Measurements from ENCODE around the gene CHRNG. TPM values are rescaled to one million over a fixed set of nuclear protein-coding genes. Genes with fewer than 3 reads are reported as not detected.
A peak's percentile ranks its signal among the peaks of the same experiment; 100 is the strongest.

Gene CHRNG
- not detected for polyA plus RNA-seq (2013, experiment 1 of 2)
- polyA plus RNA-seq (2013, experiment 2 of 2), result not detected

DNA sequence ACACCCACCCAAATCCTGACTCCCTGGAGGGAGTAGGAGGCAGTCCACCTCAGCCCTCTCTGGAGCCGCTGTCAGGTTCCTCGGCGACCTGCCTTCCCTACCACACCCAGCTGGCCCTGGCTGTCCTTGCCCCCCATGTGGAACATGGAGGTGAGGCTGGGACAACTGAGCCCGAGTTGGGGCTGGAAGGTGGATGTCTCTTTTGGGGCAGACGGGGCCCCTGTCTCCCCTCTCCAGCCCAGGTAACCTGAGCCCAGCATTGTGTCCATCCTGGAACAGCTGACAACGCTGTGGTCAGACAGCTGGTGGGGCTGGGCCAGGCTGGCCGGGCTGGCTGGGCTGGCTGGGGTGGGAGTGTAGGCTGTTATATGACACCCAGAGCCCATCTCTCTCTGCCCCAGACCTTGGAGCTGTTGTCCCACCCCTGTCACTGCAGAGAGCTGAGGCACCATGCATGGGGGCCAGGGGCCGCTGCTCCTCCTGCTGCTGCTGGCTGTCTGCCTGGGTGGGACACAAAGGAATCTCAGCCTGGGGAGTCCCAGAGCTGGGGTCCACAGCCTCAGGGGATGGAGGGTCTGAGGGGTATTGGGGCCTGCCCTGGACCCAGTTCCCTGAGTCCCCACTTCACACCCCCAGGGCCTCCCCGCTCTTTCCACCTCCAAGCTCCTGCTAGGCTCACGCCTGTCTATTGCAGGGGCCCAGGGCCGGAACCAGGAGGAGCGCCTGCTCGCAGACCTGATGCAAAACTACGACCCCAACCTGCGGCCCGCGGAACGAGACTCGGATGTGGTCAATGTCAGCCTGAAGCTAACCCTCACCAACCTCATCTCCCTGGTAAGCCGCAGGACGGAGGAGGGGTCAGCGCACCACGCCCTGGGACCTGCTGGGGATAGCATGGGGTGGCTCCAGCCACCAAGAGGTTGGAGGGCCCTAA, at the start of gene CHRNG:
Gene CHRNG (plus strand): TSS at position 395 of the 934 bp plus-strand sequence. CDS start 56 bp downstream, at position 451.
- H3K27me3 ChIP-seq (ENCODE audit: insufficient read depth, low read length, poor library complexity), result no peaks in the 10 kb centered on the region
- no peak within 1 kb of the TSS for H3K4me2 ChIP-seq (ENCODE audit: low read length)
- no peak within 1 kb of the TSS for H2BK15ac ChIP-seq (replicated peaks; ENCODE audit: low read depth)
- H3K4me1 ChIP-seq (ENCODE audit: control insufficient read depth, low read depth, low read length), result peaks cover 2% of the 10 kb centered on the region
- H2BK120ac ChIP-seq (ENCODE audit: low read depth, low read length), result no peak within 1 kb of the TSS
- H3K4ac ChIP-seq (ENCODE audit: low read depth, low read length), result no peak within 1 kb of the TSS
- no peak within 1 kb of the TSS for H2AK5ac ChIP-seq (ENCODE audit: low read length)
- no peak for DNase-seq
- peak within 1 kb of the TSS; percentile 25 for H3K56ac ChIP-seq (ENCODE audit: low read length)
- no peak within 1 kb of the TSS for H3K9ac ChIP-seq (ENCODE audit: low read length)
- no peak within 1 kb of the TSS for H3K27ac ChIP-seq (ENCODE audit: low read depth, low read length)
- H3K79me1 ChIP-seq (ENCODE audit: low read length), result no peaks in the 10 kb centered on the region
- no peak within 1 kb of the TSS for H2BK5ac ChIP-seq (ENCODE audit: low read length)
- WGBS (ENCODE audit: extremely low coverage, insufficient coverage, low lambda C conversion rate), result no CpG with 5 or more reads among the region's 23 CpGs
- no peaks in the 10 kb centered on the region for H3K36me3 ChIP-seq (ENCODE audit: control insufficient read depth, insufficient read depth, low read length)
- H3K4me3 ChIP-seq (ENCODE audit: low read length), result no peak within 1 kb of the TSS
- H4K5ac ChIP-seq (ENCODE audit: low read length), result no peak within 1 kb of the TSS
- no peaks in the 10 kb centered on the region for H3K79me2 ChIP-seq (ENCODE audit: control insufficient read depth, insufficient read depth, low read length)
- H4K8ac ChIP-seq (ENCODE audit: low read depth, low read length), result no peak within 1 kb of the TSS
- no peak within 1 kb of the TSS for H3K18ac ChIP-seq (ENCODE audit: low read length)
- H3K23ac ChIP-seq (ENCODE audit: low read length), result peak within 1 kb of the TSS; percentile 45

DNA sequence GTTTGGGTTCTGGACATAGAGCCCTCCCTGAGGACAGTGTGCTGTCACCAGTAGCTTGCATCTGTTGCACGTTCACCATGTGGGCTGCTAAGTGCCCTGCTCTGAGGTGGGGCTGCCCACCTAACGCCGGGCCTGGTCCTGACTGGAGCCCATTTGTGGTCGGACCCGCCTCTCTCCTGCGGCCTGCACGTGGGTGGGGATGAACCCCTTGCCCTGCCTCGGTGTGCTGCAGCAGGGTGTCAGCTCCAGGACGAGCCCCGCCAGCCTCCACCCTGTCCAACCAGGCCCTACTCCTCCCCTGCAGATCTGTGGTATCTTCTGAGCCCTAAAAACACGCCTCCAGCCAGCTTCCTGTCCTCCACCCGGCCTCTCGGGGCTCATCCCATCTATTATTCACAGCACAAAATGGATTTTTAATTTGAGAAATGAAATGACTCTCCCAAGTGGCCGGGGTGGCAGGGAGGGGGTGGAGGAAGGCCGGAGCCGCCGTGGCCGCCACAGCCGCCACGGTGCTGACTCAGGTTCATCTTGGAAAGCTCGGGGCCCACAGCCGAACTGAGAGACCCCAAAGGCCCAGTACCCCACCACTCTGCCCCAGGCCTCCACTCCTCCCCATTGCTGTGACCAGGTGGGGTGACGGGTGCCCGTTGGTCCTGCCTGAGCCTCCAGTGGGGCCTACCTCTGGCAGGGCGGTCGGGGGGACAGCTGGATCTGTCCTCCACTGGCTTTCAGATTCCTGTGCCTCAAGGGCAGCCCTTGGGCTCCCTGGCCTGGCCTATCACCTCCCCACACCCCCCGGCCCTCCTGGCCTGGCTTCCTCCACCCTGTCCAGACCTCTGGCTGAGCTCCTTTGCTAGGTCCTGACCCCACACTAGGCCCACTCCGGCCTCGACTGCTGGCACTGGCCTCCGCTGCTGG, 49.0 kb upstream of the CHRNG start:
- Histone ChIP-seq H3K27ac (ENCODE audit: low read depth, low read length) (no peak overlapping the region), H2BK15ac (replicated peaks; ENCODE audit: low read depth) (no peak overlapping the region), H3K79me2 (ENCODE audit: control insufficient read depth, insufficient read depth, low read length) (no peaks in the 10 kb centered on the region), H3K4me1 (ENCODE audit: control insufficient read depth, low read depth, low read length) (no peaks in the 10 kb centered on the region), H2AK5ac (ENCODE audit: low read length) (no peak overlapping the region), H3K9ac (ENCODE audit: low read length) (no peak overlapping the region), H3K4me3 (ENCODE audit: low read length) (no peak overlapping the region), H3K4me2 (ENCODE audit: low read length) (no peak overlapping the region), H3K23ac (ENCODE audit: low read length) (no peak overlapping the region), H3K18ac (ENCODE audit: low read length) (no peak overlapping the region), H3K36me3 (ENCODE audit: control insufficient read depth, insufficient read depth, low read length) (no peaks in the 10 kb centered on the region), H3K79me1 (ENCODE audit: low read length) (no peaks in the 10 kb centered on the region), H2BK5ac (ENCODE audit: low read length) (no peak overlapping the region), H3K56ac (ENCODE audit: low read length) (no peak overlapping the region), H3K4ac (ENCODE audit: low read depth, low read length) (no peak overlapping the region), H2BK120ac (ENCODE audit: low read depth, low read length) (no peak overlapping the region), H4K8ac (ENCODE audit: low read depth, low read length) (no peak overlapping the region), H4K5ac (ENCODE audit: low read length) (no peak overlapping the region), H3K27me3 (ENCODE audit: insufficient read depth, low read length, poor library complexity) (peaks cover 19% of the 10 kb centered on the region)
- no CpG with 5 or more reads among the region's 30 CpGs for WGBS (ENCODE audit: extremely low coverage, insufficient coverage, low lambda C conversion rate)
- DNase-seq, result no peak

GRCh38 chr2:232491139-232491780, 48.2 kb upstream of the CHRNG start:
- Histone ChIP-seq H3K56ac (ENCODE audit: low read length) (no peak overlapping the region), H2BK5ac (ENCODE audit: low read length) (no peak overlapping the region), H3K18ac (ENCODE audit: low read length) (no peak overlapping the region), H3K27me3 (ENCODE audit: insufficient read depth, low read length, poor library complexity) (peaks cover 11% of the 10 kb centered on the region), H3K4me3 (ENCODE audit: low read length) (no peak overlapping the region), H3K23ac (ENCODE audit: low read length) (no peak overlapping the region), H3K4ac (ENCODE audit: low read depth, low read length) (no peak overlapping the region), H2BK120ac (ENCODE audit: low read depth, low read length) (no peak overlapping the region), H3K9ac (ENCODE audit: low read length) (no peak overlapping the region), H3K27ac (ENCODE audit: low read depth, low read length) (no peak overlapping the region), H2BK15ac (replicated peaks; ENCODE audit: low read depth) (no peak overlapping the region), H3K4me1 (ENCODE audit: control insufficient read depth, low read depth, low read length) (no peaks in the 10 kb centered on the region), H3K79me1 (ENCODE audit: low read length) (no peaks in the 10 kb centered on the region), H4K5ac (ENCODE audit: low read length) (no peak overlapping the region), H3K36me3 (ENCODE audit: control insufficient read depth, insufficient read depth, low read length) (no peaks in the 10 kb centered on the region), H3K79me2 (ENCODE audit: control insufficient read depth, insufficient read depth, low read length) (no peaks in the 10 kb centered on the region), H3K4me2 (ENCODE audit: low read length) (no peak overlapping the region), H4K8ac (ENCODE audit: low read depth, low read length) (no peak overlapping the region), H2AK5ac (ENCODE audit: low read length) (no peak overlapping the region)
- no CpG with 5 or more reads among the region's 12 CpGs for WGBS (ENCODE audit: extremely low coverage, insufficient coverage, low lambda C conversion rate)
- DNase-seq, result no peak

DNA sequence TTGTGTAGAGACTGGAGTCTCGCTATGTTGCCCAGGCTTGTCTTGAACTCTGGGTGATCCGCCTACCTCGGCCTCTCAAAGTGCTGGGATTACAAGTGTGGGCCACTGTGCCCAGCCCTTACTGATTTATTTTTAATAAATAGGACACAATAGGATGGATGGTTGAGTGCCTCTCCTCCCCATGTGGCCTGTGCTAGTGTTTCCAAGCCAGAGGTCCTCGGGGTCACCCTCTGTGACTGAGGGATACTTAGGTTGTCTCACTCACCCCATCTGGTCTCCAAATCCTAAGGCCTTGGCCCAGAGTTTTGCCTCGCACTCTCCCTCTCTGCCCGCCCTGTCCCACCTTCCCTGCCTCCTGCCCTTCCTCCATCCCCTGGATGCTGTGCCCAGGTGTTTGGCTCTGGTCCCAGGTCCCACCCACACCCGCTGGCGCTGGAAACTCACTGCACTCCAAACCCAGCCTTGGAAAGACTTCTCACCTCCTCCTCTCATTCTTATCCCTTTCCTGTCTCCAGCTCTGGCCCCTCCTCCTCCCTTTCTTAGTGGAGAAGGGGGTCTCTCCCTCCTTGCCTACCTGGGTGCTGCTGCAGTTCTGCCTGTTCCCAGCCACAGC, 47.1 kb upstream of the CHRNG start:
- no peak overlapping the region for H3K4me3 ChIP-seq (ENCODE audit: low read length)
- no peak overlapping the region for H3K4me2 ChIP-seq (ENCODE audit: low read length)
- H3K4me1 ChIP-seq (ENCODE audit: control insufficient read depth, low read depth, low read length), result no peaks in the 10 kb centered on the region
- no peak overlapping the region for H3K18ac ChIP-seq (ENCODE audit: low read length)
- WGBS (ENCODE audit: extremely low coverage, insufficient coverage, low lambda C conversion rate), result no CpG with 5 or more reads among the region's 8 CpGs
- no peak overlapping the region for H2BK120ac ChIP-seq (ENCODE audit: low read depth, low read length)
- H4K5ac ChIP-seq (ENCODE audit: low read length), result no peak overlapping the region
- H3K23ac ChIP-seq (ENCODE audit: low read length), result no peak overlapping the region
- no peak for DNase-seq
- no peak overlapping the region for H3K4ac ChIP-seq (ENCODE audit: low read depth, low read length)
- no peak overlapping the region for H3K9ac ChIP-seq (ENCODE audit: low read length)
- H3K27ac ChIP-seq (ENCODE audit: low read depth, low read length), result no peak overlapping the region
- no peaks in the 10 kb centered on the region for H3K79me1 ChIP-seq (ENCODE audit: low read length)
- peaks cover under 1% of the 10 kb centered on the region for H3K27me3 ChIP-seq (ENCODE audit: insufficient read depth, low read length, poor library complexity)
- no peak overlapping the region for H2BK5ac ChIP-seq (ENCODE audit: low read length)
- H2BK15ac ChIP-seq (replicated peaks; ENCODE audit: low read depth), result no peak overlapping the region
- no peaks in the 10 kb centered on the region for H3K36me3 ChIP-seq (ENCODE audit: control insufficient read depth, insufficient read depth, low read length)
- no peak overlapping the region for H3K56ac ChIP-seq (ENCODE audit: low read length)
- H4K8ac ChIP-seq (ENCODE audit: low read depth, low read length), result no peak overlapping the region
- no peaks in the 10 kb centered on the region for H3K79me2 ChIP-seq (ENCODE audit: control insufficient read depth, insufficient read depth, low read length)
- no peak overlapping the region for H2AK5ac ChIP-seq (ENCODE audit: low read length)

GRCh38 chr2:232492963-232493700, 46.4 kb upstream of the CHRNG start:
- no peak overlapping the region for H3K18ac ChIP-seq (ENCODE audit: low read length)
- H3K79me1 ChIP-seq (ENCODE audit: low read length), result no peaks in the 10 kb centered on the region
- H3K4me3 ChIP-seq (ENCODE audit: low read length), result no peak overlapping the region
- H3K4me2 ChIP-seq (ENCODE audit: low read length), result no peak overlapping the region
- no peak overlapping the region for H4K5ac ChIP-seq (ENCODE audit: low read length)
- H3K79me2 ChIP-seq (ENCODE audit: control insufficient read depth, insufficient read depth, low read length), result no peaks in the 10 kb centered on the region
- H3K9ac ChIP-seq (ENCODE audit: low read length), result no peak overlapping the region
- WGBS (ENCODE audit: extremely low coverage, insufficient coverage, low lambda C conversion rate), result no CpG with 5 or more reads among the region's 24 CpGs
- no peak overlapping the region for H3K4ac ChIP-seq (ENCODE audit: low read depth, low read length)
- H2BK5ac ChIP-seq (ENCODE audit: low read length), result no peak overlapping the region
- H3K4me1 ChIP-seq (ENCODE audit: control insufficient read depth, low read depth, low read length), result no peaks in the 10 kb centered on the region
- H4K8ac ChIP-seq (ENCODE audit: low read depth, low read length), result no peak overlapping the region
- H3K36me3 ChIP-seq (ENCODE audit: control insufficient read depth, insufficient read depth, low read length), result no peaks in the 10 kb centered on the region
- H2AK5ac ChIP-seq (ENCODE audit: low read length), result no peak overlapping the region
- H3K27me3 ChIP-seq (ENCODE audit: insufficient read depth, low read length, poor library complexity), result no peaks in the 10 kb centered on the region
- no peak overlapping the region for H2BK120ac ChIP-seq (ENCODE audit: low read depth, low read length)
- no peak overlapping the region for H3K56ac ChIP-seq (ENCODE audit: low read length)
- H3K27ac ChIP-seq (ENCODE audit: low read depth, low read length), result no peak overlapping the region
- no peak for DNase-seq
- H3K23ac ChIP-seq (ENCODE audit: low read length), result no peak overlapping the region
- no peak overlapping the region for H2BK15ac ChIP-seq (replicated peaks; ENCODE audit: low read depth)
